Stimulated activated CD4-positive, alpha-beta T cell treated with anti-CD3 and anti-CD28 coated beads, Interleukin-12 subunit alpha, Interleukin-12 subunit beta, amount 100 ng/mL, for 48 hours (primary cell): ENCODE data around the gene DSE.

ENCODE experiments used
- DNase-seq, 3 donors: peaks; one replicate each; pipeline ENCODE4 v3.0.0-alpha.2; 2020; ENCODE audit warnings: low read depth in 2 of 3, low spot score in 1 of 3

The DSE gene

GRCh38 chr6:116409756-116410155 lies 39.0 kb downstream of the DSE start:
- no peak for DNase-seq

GRCh38 chr6:116411284-116411623 lies 40.5 kb downstream of the DSE start:
- no peak for DNase-seq

- no peak for DNase-seq
Observed at GRCh38 chr6:116412270-116412669, 41.5 kb downstream of the DSE start.

GRCh38 chr6:116413357-116413756 lies 42.6 kb downstream of the DSE start:
- no peak for DNase-seq

- no peak for DNase-seq
Observed at GRCh38 chr6:116417661-116418060, 46.9 kb downstream of the DSE start.

DNA sequence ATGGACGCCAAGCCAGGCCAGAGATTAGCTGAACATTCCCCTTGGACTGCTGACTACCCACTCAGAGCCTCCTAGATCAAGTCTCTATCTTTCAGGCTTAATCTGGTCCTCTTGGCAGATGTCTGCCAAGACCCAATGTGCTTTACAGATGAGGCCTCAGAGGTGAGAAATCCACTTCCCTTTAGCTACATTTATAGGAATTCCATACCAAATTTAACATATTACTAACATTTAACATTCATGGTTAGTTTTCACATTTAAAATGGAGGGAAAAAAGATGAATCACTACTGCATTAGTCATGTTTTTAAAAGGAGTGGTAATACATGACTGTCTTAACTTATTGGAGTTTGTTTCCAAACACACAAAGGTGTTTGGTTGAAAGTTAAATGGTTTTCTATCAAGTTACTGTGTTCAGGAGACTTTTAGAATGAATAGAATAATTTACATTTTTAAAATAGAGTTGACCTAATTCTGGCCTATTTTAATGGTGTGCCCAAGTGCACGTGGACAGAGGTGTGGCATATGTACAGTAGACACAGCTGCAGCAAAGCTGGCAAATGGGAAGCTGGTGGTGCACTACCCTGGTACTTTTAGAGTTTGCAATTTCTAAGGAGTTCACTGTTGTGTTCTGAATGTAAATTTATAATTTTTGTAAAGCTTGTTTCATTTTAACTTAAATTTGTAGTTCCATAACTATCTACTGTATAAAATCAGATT lies 48.5 kb downstream of the DSE start:
- DNase-seq: no peak

DNA sequence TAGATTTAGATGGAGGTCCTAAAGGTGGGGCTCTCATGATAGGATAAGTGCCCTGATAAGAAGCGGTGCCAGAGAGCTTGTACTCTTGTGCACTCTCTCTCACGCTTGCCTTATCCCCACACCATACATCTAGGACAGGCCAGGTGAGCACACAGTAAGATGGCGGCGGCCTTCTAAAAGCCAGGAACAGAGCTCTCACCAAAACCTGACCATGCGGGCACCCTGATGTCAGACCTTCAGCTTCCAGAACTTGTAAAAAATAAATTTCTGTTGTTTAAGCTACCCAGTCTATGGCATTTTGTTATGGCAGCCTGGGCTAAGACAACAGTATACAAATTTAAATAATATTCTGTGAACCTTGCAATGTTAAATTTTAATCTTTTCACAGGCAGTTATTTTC lies 49.6 kb downstream of the DSE start:
- no peak for DNase-seq

- DNase-seq: no peak
Observed at GRCh38 chr6:116422238-116422637, 51.5 kb downstream of the DSE start.

GRCh38 chr6:116424001-116424400 lies 53.3 kb downstream of the DSE start:
- DNase-seq: no peak

- DNase-seq: no peak
Observed at GRCh38 chr6:116426551-116426950, 55.8 kb downstream of the DSE start.

GRCh38 chr6:116429111-116429510 lies 58.4 kb downstream of the DSE start:
- no peak for DNase-seq

DNA sequence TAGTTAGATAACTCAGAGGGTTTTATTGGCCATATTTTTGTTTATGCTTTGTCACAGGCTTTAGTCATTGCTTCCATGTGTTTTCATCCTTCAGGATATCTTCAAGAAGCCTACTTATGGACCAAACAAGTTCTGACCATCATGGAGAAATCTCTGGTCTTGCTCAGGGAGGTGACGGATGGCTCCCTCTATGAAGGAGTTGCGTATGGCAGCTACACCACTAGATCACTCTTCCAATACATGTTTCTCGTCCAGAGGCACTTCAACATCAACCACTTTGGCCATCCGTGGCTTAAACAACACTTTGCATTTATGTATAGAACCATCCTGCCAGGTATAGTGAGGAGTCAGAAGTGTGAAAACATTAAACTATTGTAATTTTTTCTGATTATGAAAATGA lies 60.1 kb downstream of the DSE start:
- no peak for DNase-seq

GRCh38 chr6:116431964-116432595 lies 61.3 kb downstream of the DSE start:
- no peak for DNase-seq

DNA sequence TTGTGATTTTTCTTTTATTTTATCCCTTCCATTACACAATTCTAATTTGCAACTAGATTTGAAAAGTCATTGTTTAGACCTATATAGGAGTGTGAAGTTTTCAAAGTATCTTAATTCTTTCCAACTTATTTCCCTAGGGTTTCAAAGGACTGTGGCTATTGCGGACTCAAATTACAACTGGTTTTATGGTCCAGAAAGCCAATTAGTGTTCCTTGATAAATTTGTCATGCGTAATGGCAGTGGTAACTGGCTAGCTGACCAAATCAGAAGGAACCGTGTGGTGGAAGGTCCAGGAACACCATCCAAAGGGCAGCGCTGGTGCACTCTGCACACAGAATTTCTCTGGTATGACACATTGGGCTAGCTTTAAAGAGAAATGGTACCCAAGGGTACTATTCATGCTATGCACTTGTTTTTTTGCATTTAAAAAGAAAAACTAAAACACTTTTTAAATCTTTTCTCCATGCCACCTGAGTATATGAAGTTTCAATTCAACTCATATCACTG lies 62.5 kb downstream of the DSE start:
- no peak for DNase-seq

GRCh38 chr6:116434056-116434725 lies 63.4 kb downstream of the DSE start:
- DNase-seq: no peak

GRCh38 chr6:116436586-116436985 lies 65.8 kb downstream of the DSE start:
- no peak for DNase-seq

DNA sequence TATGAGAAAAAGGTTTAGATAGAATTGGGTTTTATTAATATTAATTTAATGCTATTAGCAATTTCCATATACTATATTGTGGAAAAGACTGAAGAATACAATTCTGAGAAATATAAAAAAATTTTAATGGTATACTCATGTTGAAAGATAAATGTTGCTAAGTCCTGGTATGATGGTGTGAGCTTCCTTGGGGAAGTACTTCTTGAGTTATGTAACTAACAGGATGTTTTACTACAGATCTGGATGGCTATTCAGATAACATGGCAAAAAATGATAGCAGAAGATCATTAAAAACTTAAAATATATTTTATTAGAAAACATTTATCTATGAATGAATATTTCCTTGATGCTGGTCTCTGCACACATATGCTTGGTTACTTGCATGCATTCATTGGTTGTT lies 66.9 kb downstream of the DSE start:
- DNase-seq: no peak

- DNase-seq: no peak
Observed at GRCh38 chr6:116438590-116439448, 68.1 kb downstream of the DSE start.

DNA sequence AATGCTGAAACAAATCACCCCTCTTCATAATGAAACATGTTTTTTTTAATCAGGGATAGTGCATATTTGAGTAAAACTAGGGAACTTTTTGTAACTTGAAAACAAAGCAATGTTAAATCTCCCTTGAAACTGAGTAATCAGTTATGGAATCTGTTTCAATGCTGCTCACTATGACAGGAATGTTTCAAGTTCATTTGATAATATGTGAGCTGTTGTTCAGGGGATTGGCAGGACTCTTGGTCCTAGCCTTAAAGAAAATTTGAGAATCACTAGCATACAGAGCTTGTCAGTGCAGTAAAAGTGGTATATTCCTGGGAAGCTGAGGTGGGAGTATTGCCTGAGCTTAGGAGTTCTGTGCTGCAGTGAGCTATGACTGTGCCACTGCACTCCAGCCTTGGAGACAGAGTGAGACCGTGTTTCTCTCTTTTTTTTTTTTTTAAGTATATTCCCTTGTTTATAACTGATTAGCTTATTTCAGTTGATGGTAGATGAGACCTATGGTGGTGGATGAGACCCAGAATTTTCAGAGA lies 68.8 kb downstream of the DSE start:
- no peak for DNase-seq

DNA sequence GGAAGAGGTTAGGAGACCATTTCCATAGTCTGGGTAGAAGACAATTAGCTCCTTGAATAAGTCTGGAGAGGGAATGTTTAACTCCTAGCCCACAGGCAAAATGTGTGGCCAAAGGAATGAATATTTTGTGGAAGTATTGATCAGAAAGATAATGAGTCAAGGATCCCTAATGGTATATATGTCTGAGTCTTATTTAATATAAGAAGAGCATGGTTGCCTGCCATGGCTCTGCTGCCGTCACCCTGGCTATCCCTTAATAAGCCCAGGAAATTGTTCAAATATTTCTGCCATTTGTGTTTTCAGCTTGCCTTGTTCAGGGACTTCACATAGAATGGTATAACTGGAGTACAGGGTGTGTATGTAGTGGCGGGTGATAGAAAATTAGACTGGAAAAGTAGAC lies 72.4 kb downstream of the DSE start:
- DNase-seq: no peak

- DNase-seq: no peak
Observed at GRCh38 chr6:116444092-116444491, 73.3 kb downstream of the DSE start.
